Adrenal gland (tissue), 12 donors: ENCODE data around the gene C4BPA. TPM values are rescaled to one million over a fixed set of nuclear protein-coding genes. Genes with fewer than 3 reads are reported as not detected.

ENCODE experiments used
- DNase-seq, 7 donors: peaks; one replicate each; pipeline ENCODE4 v3.0.0-alpha.2; 2019 to 2020
- H3K27ac ChIP-seq, 5 donors: fragments of 200-600 bp; sonication (generic) in 4 of 5; 1 replicate in 3 of 5; 2 replicates in 2 of 5; pipeline versions ENCODE4 v1.5.1 to v1.8.0; 2016 to 2020; ENCODE audit warnings: mild to moderate bottlenecking in 1 of 5
- H3K27me3 ChIP-seq: fragments of 200-600 bp; 2 replicates; pipeline ENCODE4 v1.8.0; 2021
- H3K36me3 ChIP-seq, 2 donors: fragments of 200-600 bp; replicated peaks in 1 of 2; 1 replicate in 1 of 2; 2 replicates in 1 of 2; pipeline versions ENCODE4 v1.5.1 to v1.8.0; 2018 to 2022
- H3K4me1 ChIP-seq, 2 donors: fragments of 200-600 bp; replicated peaks in 1 of 2; 1 replicate in 1 of 2; 2 replicates in 1 of 2; pipeline versions ENCODE4 v1.5.1 to v1.8.0; 2018 to 2021
- H3K4me3 ChIP-seq, 4 donors: fragments of 200-600 bp; sonication (generic) in 3 of 4; one replicate each; pipeline ENCODE4 v1.5.1; 2016 to 2018
- H3K9me3 ChIP-seq, 3 donors: fragments of 200-600 bp; sonication (generic) in 1 of 3; replicated peaks in 1 of 3; 1 replicate in 2 of 3; 2 replicates in 1 of 3; pipeline versions ENCODE4 v1.5.1 to v1.8.0; 2016 to 2021
- CTCF ChIP-seq, 6 experiments: fragments of 450-650 bp in 4 of 6; fragments of 200-600 bp in 2 of 6; sonication (generic) in 1 of 6; IDR thresholded peaks; 1 replicate in 5 of 6; 2 replicates in 1 of 6; pipeline versions ENCODE4 v1.5.1 to v1.8.0; 2016 to 2021; ENCODE audit warnings: antibody characterized with exemption in 6 of 6, mild to moderate bottlenecking in 2 of 6, moderate library complexity in 1 of 6
- POLR2A ChIP-seq, 2 donors: fragments of 450-650 bp; IDR thresholded peaks; one replicate each; pipeline ENCODE4 v1.6.1; 2017; ENCODE audit warnings: antibody characterized with exemption in 2 of 2, mild to moderate bottlenecking in 2 of 2, moderate library complexity in 1 of 2
- WGBS, 4 donors: extraction: QIAGEN DNeasy Blood & Tissue Kit in 2 of 4; methylation state at CpG; one replicate each; pipeline versions ENCODE4 v1.1.5 to v1.1.7; 2013 to 2017; 5-methylcytosine and 5-hydroxymethylcytosine counted together
- intact Hi-C, 2 donors: fragments of 100-400 bp; cut with DNase I; formaldehyde crosslinking; loops; one replicate each; pipeline versions ENCODE4 v1.14.1 to v1.15.0; 2022 to 2023
- polyA plus RNA-seq, 3 donors: library from polyadenylated mRNA; stranded (reverse); fragments of 200-250 nt in 2 of 3; fragments of 350-450 nt in 1 of 3; fragmentation: Illumina TruSeq in 1 of 3; extraction: RNeasy Lipid Tissue Mini Kit (QIAGEN cat#74804) in 1 of 3; gene quantifications; one replicate each; pipeline ENCODE4 v1.2.3, GENCODE V29; 2013 to 2014
- small RNA-seq, 2 donors: library from RNA; depleted of rRNA; stranded (forward); fragments of <200 nt; gene quantifications; one replicate each; pipeline ENCODE3, GENCODE V24; 2016
- total RNA-seq, 9 donors: library from RNA; depleted of rRNA in 4 of 9; stranded (reverse); fragments of >200 nt in 4 of 9; fragments of 120-200 nt in 1 of 9; fragmentation: NEBNext Ultra II Directional in 1 of 9; extraction: Animal tissue kit (Norgen Biotek cat#: 25700) in 1 of 9; gene quantifications; one replicate each; pipeline versions ENCODE4 v1.1.0 to v1.2.4, GENCODE V29; 2013 to 2023
- donor health status: healthy with polysubstance abuse.
- donor health status: Bipolar disorder and iron deficiency.
- donor health status: DM: yes; HTN: yes; CAD: no.
- donor health status: DM: no; HTN: no; CAD: no.
- donor health status: DM: no; HTN: no; CAD: no.
- donor health status: DM: yes; HTN: yes; CAD: no.

Gene C4BPA
- total and polyA plus RNA-seq, 12 donors = 0.13 to 23.4 (median 0.57) TPM; not detected in 5

GRCh38 chr1:207191776-207192175, 87.7 kb downstream of the C4BPA start:
- Histone ChIP-seq H3K4me3 (no peak overlapping the region), H3K9me3 (no peaks in the 10 kb centered on the region), H3K36me3 (no peaks in the 10 kb centered on the region), H3K27me3 (no peaks in the 10 kb centered on the region), H3K4me1 (no peaks in the 10 kb centered on the region), H3K27ac (no peak overlapping the region)
- WGBS, 4 donors = 84 to 93% (median 87%) methylated on average over 3 of the region's 3 CpGs
- DNase-seq = no peak
- TF ChIP-seq CTCF (IDR thresholded peaks at IDR 0.05) (no peak), POLR2A (IDR thresholded peaks at IDR 0.05) (no peak)
- intact Hi-C loops = no loop called here

GRCh38 chr1:207194197-207194596, 90.2 kb downstream of the C4BPA start:
- no peaks in the 10 kb centered on the region for H3K36me3 ChIP-seq
- intact Hi-C loops = no loop called here
- no peaks in the 10 kb centered on the region for H3K27me3 ChIP-seq
- no peaks in the 10 kb centered on the region for H3K9me3 ChIP-seq
- TF ChIP-seq CTCF (IDR thresholded peaks at IDR 0.05) (no peak), POLR2A (IDR thresholded peaks at IDR 0.05) (no peak)
- no peak for DNase-seq
- no peak overlapping the region for H3K4me3 ChIP-seq
- no peak overlapping the region for H3K27ac ChIP-seq
- H3K4me1 ChIP-seq = no peaks in the 10 kb centered on the region
- 76 to 90% (median 85%) methylated on average over 1 of the region's 1 CpG for WGBS, 4 donors

Small RNA genes lying within 50 kb of the gene (small RNA-seq; reads per million reads assigned to genes)
- 0 reads per million in 2 donors for gene AL445493.1

Other genes with a start within 250 kb of the C4BPA start
- gene IL20, start 238.6 kb upstream of the C4BPA start, total RNA-seq = under 1 TPM in 2 of 9 donors, not detected in 7; 0.41 to 0.53 TPM
- gene IL20, start 238.6 kb upstream of the C4BPA start, polyA plus RNA-seq = under 1 TPM in 1 of 3 donors, not detected in 2; 0.13 TPM
- not detected for gene IL24, start 206.8 kb upstream of the C4BPA start, total RNA-seq
- not detected for gene IL24, start 206.8 kb upstream of the C4BPA start, polyA plus RNA-seq
- 1 to 10 TPM in 5 of 9 donors, under 1 TPM in 3, not detected in 1; 0.43 to 3.0 (median 1.4) TPM for gene FCMR, start 182.3 kb upstream of the C4BPA start, total RNA-seq
- gene FCMR, start 182.3 kb upstream of the C4BPA start, polyA plus RNA-seq = 1 to 10 TPM in 2 of 3 donors, under 1 TPM in 1; 0.27 to 1.5 (median 1.2) TPM
- gene PIGR, start 157.8 kb upstream of the C4BPA start, total RNA-seq = 1 to 10 TPM in 3 of 9 donors, under 1 TPM in 4, not detected in 2; under 0.01 to 3.4 (median 0.66) TPM
- under 1 TPM; 0.04 to 0.88 (median 0.10) TPM for gene PIGR, start 157.8 kb upstream of the C4BPA start, polyA plus RNA-seq
- not detected for gene FCAMR, start 133.8 kb upstream of the C4BPA start, total RNA-seq
- gene FCAMR, start 133.8 kb upstream of the C4BPA start, polyA plus RNA-seq = not detected
- gene C1orf116, start 71.5 kb upstream of the C4BPA start, total RNA-seq = 1 to 10 TPM in 6 of 9 donors, under 1 TPM in 3; 0.11 to 3.7 (median 1.0) TPM
- gene C1orf116, start 71.5 kb upstream of the C4BPA start, polyA plus RNA-seq = under 1 TPM; 0.20 to 0.88 (median 0.88) TPM
- 10 to 100 TPM in 2 of 9 donors, 1 to 10 TPM in 7; 4.3 to 22.1 (median 8.6) TPM for gene YOD1, start 53.0 kb upstream of the C4BPA start, total RNA-seq
- 10 to 100 TPM in 1 of 3 donors, 1 to 10 TPM in 2; 2.5 to 10.9 (median 3.0) TPM for gene YOD1, start 53.0 kb upstream of the C4BPA start, polyA plus RNA-seq
- 10 to 100 TPM; 10.3 to 25.8 (median 16.6) TPM for gene PFKFB2, start 51.0 kb upstream of the C4BPA start, total RNA-seq
- 10 to 100 TPM in 1 of 3 donors, 1 to 10 TPM in 2; 3.9 to 10.8 (median 6.7) TPM for gene PFKFB2, start 51.0 kb upstream of the C4BPA start, polyA plus RNA-seq
- 1 to 10 TPM in 1 of 9 donors, under 1 TPM in 6, not detected in 2; 0.22 to 1.4 (median 0.55) TPM for gene C4BPB, start 15.4 kb upstream of the C4BPA start, total RNA-seq
- under 1 TPM; 0.20 to 0.64 (median 0.24) TPM for gene C4BPB, start 15.4 kb upstream of the C4BPA start, polyA plus RNA-seq
- gene CD55, start 217.4 kb downstream of the C4BPA start, total RNA-seq = 100 to 1,000 TPM in 8 of 9 donors, 10 to 100 TPM in 1; 76.1 to 600 (median 256) TPM
- gene CD55, start 217.4 kb downstream of the C4BPA start, polyA plus RNA-seq = 100 to 1,000 TPM in 1 of 3 donors, 10 to 100 TPM in 2; 79.4 to 248 (median 96.8) TPM